Amniotic epithelial cell (primary cell): Measurements from ENCODE around the gene HIPK4.
"Not testable (repeated sequence)": the region's sequence is repeated elsewhere in the genome, so short reads cannot be mapped to it uniquely, and the experiment has no call there.

Experiments used
- DNase-seq: peaks from one replicate; pipeline ENCODE4 v3.0.0-alpha.2; 2010; ENCODE audit warnings: low read depth

Gene HIPK4

GRCh38 chr19:40417643-40417981, 27.6 kb upstream of the HIPK4 start:
- no peak for DNase-seq

GRCh38 chr19:40416918-40417642, 27.1 kb upstream of the HIPK4 start:
- peak; percentile 51 for DNase-seq

- DNase-seq = no peak
Observed at GRCh38 chr19:40415768-40416167, 25.8 kb upstream of the HIPK4 start.

- DNase-seq = no peak
Observed at GRCh38 chr19:40414542-40415535, 24.9 kb upstream of the HIPK4 start.

GRCh38 chr19:40413291-40413845, 23.4 kb upstream of the HIPK4 start, which contains the start of gene PRX:
PRX (minus strand) TSS chr19:40413378; CDS start chr19:40407932, 5,446 bp downstream.
- no peak for DNase-seq

GRCh38 chr19:40412866-40413265, 22.9 kb upstream of the HIPK4 start:
- DNase-seq = no peak

GRCh38 chr19:40411958-40412499, 22.0 kb upstream of the HIPK4 start:
- DNase-seq = no peak

GRCh38 chr19:40411125-40411842, 21.3 kb upstream of the HIPK4 start:
- DNase-seq = no peak

GRCh38 chr19:40410030-40410389, 20.0 kb upstream of the HIPK4 start:
- no peak for DNase-seq

GRCh38 chr19:40408598-40408925, 18.6 kb upstream of the HIPK4 start:
- not testable (repeated sequence) for DNase-seq

GRCh38 chr19:40407714-40408597, 18.0 kb upstream of the HIPK4 start:
- DNase-seq = no peak

GRCh38 chr19:40403262-40403984, 13.4 kb upstream of the HIPK4 start:
- peak; percentile 91 for DNase-seq

GRCh38 chr19:40400559-40400958, 10.6 kb upstream of the HIPK4 start:
- DNase-seq = no peak

- DNase-seq = peak; percentile 36
Observed at GRCh38 chr19:40398417-40399131, 8.6 kb upstream of the HIPK4 start.

GRCh38 chr19:40397568-40397906, 7.6 kb upstream of the HIPK4 start:
- no peak for DNase-seq

GRCh38 chr19:40396886-40397567, 7.0 kb upstream of the HIPK4 start:
- DNase-seq = no peak

GRCh38 chr19:40395956-40396355, 6.0 kb upstream of the HIPK4 start:
- no peak for DNase-seq

GRCh38 chr19:40394816-40395210, 4.8 kb upstream of the HIPK4 start:
- DNase-seq = no peak
